Hepatocyte (in vitro differentiated cells): Measurements from ENCODE around the gene NELL2. TPM values are rescaled to one million over a fixed set of nuclear protein-coding genes. Genes with fewer than 3 reads are reported as not detected.
A peak's percentile ranks its signal among the peaks of the same experiment; 100 is the strongest.

ENCODE experiments used
- DNase-seq: peaks from one replicate; pipeline ENCODE4 v3.0.0-alpha.2; 2016; ENCODE audit warnings: low spot score
- H2AFZ ChIP-seq: fragments of 200-600 bp; sonication (generic); 2 replicates; pipeline ENCODE4 v1.6.0; 2016; ENCODE audit warnings: antibody characterized with exemption, mild to moderate bottlenecking
- H3K27ac ChIP-seq: fragments of 200-600 bp; sonication (generic); 2 replicates; pipeline ENCODE4 v1.5.1; 2016; ENCODE audit warnings: mild to moderate bottlenecking
- H3K27me3 ChIP-seq: fragments of 200-600 bp; sonication (generic); 2 replicates; pipeline ENCODE4 v1.6.1; 2016
- H3K36me3 ChIP-seq: fragments of 200-600 bp; sonication (generic); replicated peaks from 2 replicates; pipeline ENCODE4 v1.5.1; 2016; ENCODE audit warnings: low read depth; ENCODE audit not compliant: insufficient read depth
- H3K4me1 ChIP-seq: fragments of 200-600 bp; sonication (generic); 2 replicates; pipeline ENCODE4 v1.5.1; 2016; ENCODE audit warnings: mild to moderate bottlenecking, moderate library complexity; ENCODE audit not compliant: insufficient read depth
- H3K4me2 ChIP-seq: fragments of 200-600 bp; sonication (generic); 2 replicates; pipeline ENCODE4 v1.6.0; 2016
- H3K4me3 ChIP-seq: fragments of 200-600 bp; sonication (generic); 2 replicates; pipeline ENCODE4 v1.5.1; 2016; ENCODE audit warnings: mild to moderate bottlenecking
- H3K79me2 ChIP-seq: fragments of 200-600 bp; sonication (generic); 2 replicates; pipeline ENCODE4 v1.6.0; 2017; ENCODE audit warnings: mild to moderate bottlenecking
- H3K9me2 ChIP-seq: fragments of 200-600 bp; sonication (generic); replicated peaks from 2 replicates; pipeline ENCODE4 v1.6.0; 2017; ENCODE audit warnings: mild to moderate bottlenecking; ENCODE audit not compliant: insufficient read depth
- H3K9me3 ChIP-seq: fragments of 200-600 bp; sonication (generic); 2 replicates; pipeline ENCODE4 v1.5.1; 2016; ENCODE audit warnings: low read depth, mild to moderate bottlenecking
- H4K20me1 ChIP-seq: fragments of 200-600 bp; sonication (generic); 2 replicates; pipeline ENCODE4 v1.6.0; 2016; ENCODE audit warnings: mild to moderate bottlenecking; ENCODE audit not compliant: insufficient read depth, poor library complexity, severe bottlenecking
- EZH2 ChIP-seq: fragments of 200-600 bp; sonication (generic); IDR thresholded peaks from 2 replicates; pipeline ENCODE4 v1.6.1; 2016; ENCODE audit warnings: antibody characterized with exemption, mild to moderate bottlenecking, borderline replicate concordance
- EZH2phosphoT487 ChIP-seq: fragments of 200-600 bp; sonication (generic); IDR thresholded peaks from one replicate; pipeline ENCODE4 v1.6.1; 2018; ENCODE audit warnings: antibody characterized with exemption, mild to moderate bottlenecking, low read depth, moderate library complexity; ENCODE audit not compliant: unreplicated experiment, severe bottlenecking
- WGBS: methylation state at CpG from one replicate; pipeline ENCODE4 v1.1.6; 2016; ENCODE audit warnings: low lambda C conversion rate; ENCODE audit errors: missing lambda C conversion rate; 5-methylcytosine and 5-hydroxymethylcytosine counted together
- polyA plus RNA-seq: library from polyadenylated mRNA; unstranded; fragments of >200 nt; fragmentation: Nextera tagmentation; extraction: Ambion mirVana; gene quantifications from 2 replicates; pipeline ENCODE4 v1.2.1, GENCODE V29; 2016
- total RNA-seq: library from RNA; depleted of rRNA; stranded (reverse); fragments of >200 nt; gene quantifications from 2 replicates; pipeline ENCODE4 v1.2.3, GENCODE V29; 2014
- TF ChIP-seq, protein P1 (sequence below): fragments of 200-600 bp; sonication (generic); IDR thresholded peaks from 2 replicates; pipeline ENCODE4 v1.5.1; 2016; ENCODE audit warnings: antibody characterized with exemption, mild to moderate bottlenecking; ENCODE audit not compliant: poor library complexity

Gene NELL2
- total and polyA plus RNA-seq, 2 experiments from 2014 or later, result 7.4 to 31.3 TPM

DNA sequence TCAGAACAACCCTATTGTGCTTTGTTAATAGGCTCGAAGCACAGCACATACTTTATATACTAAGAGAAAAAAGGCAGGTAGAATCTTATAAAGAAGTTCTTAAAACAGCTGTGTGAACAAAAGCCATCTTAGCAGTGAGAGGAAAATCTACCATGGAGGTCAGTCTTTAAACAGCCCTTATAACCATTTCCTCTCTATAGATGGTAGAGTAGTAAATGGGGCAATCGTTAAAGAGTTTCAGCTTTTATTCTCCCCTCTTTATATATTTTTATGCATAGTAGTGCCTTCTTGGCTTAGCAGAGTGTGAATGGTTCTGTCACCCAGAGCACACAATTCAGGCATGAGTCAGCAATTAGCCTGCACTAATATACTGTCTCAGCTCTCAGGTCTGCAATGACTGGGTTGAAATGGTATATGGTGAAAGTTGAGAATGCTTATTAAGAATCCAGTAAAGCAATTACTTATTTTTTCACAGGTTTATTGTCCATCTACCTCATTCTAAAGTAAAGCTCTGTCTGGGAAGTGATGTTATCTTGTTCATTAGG is 305.0 kb downstream of the NELL2 start:
- no peaks in the 10 kb centered on the region for H3K9me2 ChIP-seq
- peak; percentile 6 for DNase-seq
- WGBS, result 71% methylated on average over 2 of the region's 2 CpGs
- H3K4me1 ChIP-seq, result peaks cover 18% of the 10 kb centered on the region
- no peak overlapping the region for H3K4me2 ChIP-seq
- H3K79me2 ChIP-seq, result no peaks in the 10 kb centered on the region
- no peak overlapping the region for H3K4me3 ChIP-seq
- H2AFZ ChIP-seq, result no peak overlapping the region
- H4K20me1 ChIP-seq, result no peaks in the 10 kb centered on the region
- H3K27me3 ChIP-seq, result no peaks in the 10 kb centered on the region
- no peaks in the 10 kb centered on the region for H3K9me3 ChIP-seq
- TF ChIP-seq EZH2 (no peak), EZH2phosphoT487 (no peak)
- TF ChIP-seq, protein P1, sequence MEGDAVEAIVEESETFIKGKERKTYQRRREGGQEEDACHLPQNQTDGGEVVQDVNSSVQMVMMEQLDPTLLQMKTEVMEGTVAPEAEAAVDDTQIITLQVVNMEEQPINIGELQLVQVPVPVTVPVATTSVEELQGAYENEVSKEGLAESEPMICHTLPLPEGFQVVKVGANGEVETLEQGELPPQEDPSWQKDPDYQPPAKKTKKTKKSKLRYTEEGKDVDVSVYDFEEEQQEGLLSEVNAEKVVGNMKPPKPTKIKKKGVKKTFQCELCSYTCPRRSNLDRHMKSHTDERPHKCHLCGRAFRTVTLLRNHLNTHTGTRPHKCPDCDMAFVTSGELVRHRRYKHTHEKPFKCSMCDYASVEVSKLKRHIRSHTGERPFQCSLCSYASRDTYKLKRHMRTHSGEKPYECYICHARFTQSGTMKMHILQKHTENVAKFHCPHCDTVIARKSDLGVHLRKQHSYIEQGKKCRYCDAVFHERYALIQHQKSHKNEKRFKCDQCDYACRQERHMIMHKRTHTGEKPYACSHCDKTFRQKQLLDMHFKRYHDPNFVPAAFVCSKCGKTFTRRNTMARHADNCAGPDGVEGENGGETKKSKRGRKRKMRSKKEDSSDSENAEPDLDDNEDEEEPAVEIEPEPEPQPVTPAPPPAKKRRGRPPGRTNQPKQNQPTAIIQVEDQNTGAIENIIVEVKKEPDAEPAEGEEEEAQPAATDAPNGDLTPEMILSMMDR, result no peak
- no peaks in the 10 kb centered on the region for H3K36me3 ChIP-seq
- H3K27ac ChIP-seq, result no peak overlapping the region

DNA sequence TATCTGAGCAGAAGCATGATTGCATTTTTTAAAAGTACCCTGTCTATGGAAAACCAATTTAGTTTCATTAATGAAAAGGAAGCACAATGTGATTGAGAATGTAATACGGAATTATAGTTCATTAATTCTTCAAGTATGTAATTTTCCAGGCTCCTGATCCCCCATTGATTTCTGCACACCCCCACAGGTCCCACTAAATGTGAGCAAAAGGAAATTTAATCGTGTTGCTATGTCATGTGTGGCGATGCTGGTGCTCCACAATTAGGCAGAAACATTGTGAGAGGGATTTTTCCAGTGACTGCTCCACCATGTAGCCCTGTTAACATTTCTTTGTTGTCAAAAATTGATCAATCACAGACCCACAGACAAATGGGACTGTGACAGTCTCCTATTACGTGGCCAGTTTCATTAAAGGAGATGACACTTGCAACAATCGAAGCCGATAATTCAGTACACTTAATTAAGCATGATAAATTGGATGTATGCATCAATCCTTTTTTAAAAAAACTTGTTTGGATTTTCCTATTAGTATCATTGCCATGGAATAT is 306.0 kb downstream of the NELL2 start:
- TF ChIP-seq, protein P1, result no peak
- TF ChIP-seq EZH2phosphoT487 (no peak), EZH2 (no peak)
- Histone ChIP-seq H3K9me2 (no peaks in the 10 kb centered on the region), H3K27ac (no peak overlapping the region), H3K4me3 (no peak overlapping the region), H3K4me2 (no peak overlapping the region), H2AFZ (no peak overlapping the region), H3K9me3 (no peaks in the 10 kb centered on the region), H3K4me1 (peaks cover 11% of the 10 kb centered on the region), H3K79me2 (no peaks in the 10 kb centered on the region), H4K20me1 (no peaks in the 10 kb centered on the region), H3K36me3 (no peaks in the 10 kb centered on the region), H3K27me3 (no peaks in the 10 kb centered on the region)
- WGBS, result 90% methylated on average over 6 of the region's 6 CpGs
- DNase-seq, result no peak

DNA sequence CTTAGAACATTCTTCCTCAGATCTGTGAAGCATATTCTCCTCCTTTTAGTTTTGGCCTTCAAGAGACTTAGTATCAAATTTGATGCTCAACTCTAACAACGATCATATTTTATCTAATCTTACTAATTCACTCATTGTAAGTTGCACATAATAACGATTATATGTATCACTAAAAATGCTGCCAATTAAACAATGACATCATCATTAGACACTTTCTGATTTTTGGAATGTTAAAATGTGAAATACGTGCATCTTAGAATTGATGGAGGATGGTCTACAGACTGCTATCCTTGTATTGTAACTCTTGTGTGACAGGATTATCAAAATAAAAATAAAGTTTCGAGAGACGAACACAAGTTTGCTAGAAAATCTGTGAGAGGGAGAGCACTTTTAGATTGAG is 311.0 kb downstream of the NELL2 start:
- Histone ChIP-seq H3K79me2 (no peaks in the 10 kb centered on the region), H3K4me3 (no peak overlapping the region)

More for the DNA sequence above, 311.0 kb downstream of the NELL2 start:
- H3K4me2 ChIP-seq, result no peak overlapping the region
- no peaks in the 10 kb centered on the region for H3K9me3 ChIP-seq
- H3K27me3 ChIP-seq, result no peaks in the 10 kb centered on the region
- H4K20me1 ChIP-seq, result no peaks in the 10 kb centered on the region
- TF ChIP-seq EZH2 (no peak), EZH2phosphoT487 (no peak)
- TF ChIP-seq, protein P1, result no peak
- no peak overlapping the region for H2AFZ ChIP-seq
- no peak overlapping the region for H3K27ac ChIP-seq
- WGBS, result 96% methylated on average over 5 of the region's 5 CpGs
- H3K4me1 ChIP-seq, result no peaks in the 10 kb centered on the region
- no peaks in the 10 kb centered on the region for H3K9me2 ChIP-seq
- no peak for DNase-seq
- H3K36me3 ChIP-seq, result no peaks in the 10 kb centered on the region
